Lower leg skin (tissue), 3 donors: ENCODE measurements around the gene ERRFI1.

ENCODE experiments used
- CTCF ChIP-seq, 3 donors: fragments of 450-650 bp; IDR thresholded peaks; one replicate each; pipeline ENCODE4 v1.5.1; 2016; ENCODE audit warnings: antibody characterized with exemption in 3 of 3, mild to moderate bottlenecking in 3 of 3, moderate library complexity in 2 of 3
- POLR2A ChIP-seq, 2 donors: fragments of 450-650 bp; IDR thresholded peaks; one replicate each; pipeline ENCODE4 v1.6.1; 2016 to 2017; ENCODE audit warnings: antibody characterized with exemption in 2 of 2, mild to moderate bottlenecking in 1 of 2, moderate library complexity in 1 of 2

DNA sequence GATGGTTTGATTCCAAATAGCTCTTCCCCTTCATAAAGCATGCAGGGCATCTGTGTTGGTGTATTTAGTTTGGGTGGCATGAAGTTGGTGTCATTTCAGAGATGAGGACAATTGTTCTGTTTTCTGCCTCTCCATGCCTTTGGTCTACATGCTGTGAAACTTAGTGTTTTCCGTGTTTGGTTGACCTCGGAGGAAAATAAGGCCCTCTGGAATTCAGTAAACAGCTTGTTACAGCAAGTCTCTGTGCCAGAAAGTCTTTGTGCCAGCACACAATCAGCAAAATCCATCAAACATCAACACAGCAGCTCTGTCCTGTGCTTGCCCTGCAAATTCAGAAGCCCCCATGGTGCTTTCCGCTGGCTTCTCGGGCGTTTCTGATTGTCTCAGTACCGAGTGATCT lies 55.1 kb downstream of the ERRFI1 start:
- TF ChIP-seq POLR2A (IDR thresholded peaks at IDR 0.05) (no peak), CTCF (IDR thresholded peaks at IDR 0.05) (no peak)
